ENCODE data around the gene TMEM258.

Gene TMEM258

DNA sequence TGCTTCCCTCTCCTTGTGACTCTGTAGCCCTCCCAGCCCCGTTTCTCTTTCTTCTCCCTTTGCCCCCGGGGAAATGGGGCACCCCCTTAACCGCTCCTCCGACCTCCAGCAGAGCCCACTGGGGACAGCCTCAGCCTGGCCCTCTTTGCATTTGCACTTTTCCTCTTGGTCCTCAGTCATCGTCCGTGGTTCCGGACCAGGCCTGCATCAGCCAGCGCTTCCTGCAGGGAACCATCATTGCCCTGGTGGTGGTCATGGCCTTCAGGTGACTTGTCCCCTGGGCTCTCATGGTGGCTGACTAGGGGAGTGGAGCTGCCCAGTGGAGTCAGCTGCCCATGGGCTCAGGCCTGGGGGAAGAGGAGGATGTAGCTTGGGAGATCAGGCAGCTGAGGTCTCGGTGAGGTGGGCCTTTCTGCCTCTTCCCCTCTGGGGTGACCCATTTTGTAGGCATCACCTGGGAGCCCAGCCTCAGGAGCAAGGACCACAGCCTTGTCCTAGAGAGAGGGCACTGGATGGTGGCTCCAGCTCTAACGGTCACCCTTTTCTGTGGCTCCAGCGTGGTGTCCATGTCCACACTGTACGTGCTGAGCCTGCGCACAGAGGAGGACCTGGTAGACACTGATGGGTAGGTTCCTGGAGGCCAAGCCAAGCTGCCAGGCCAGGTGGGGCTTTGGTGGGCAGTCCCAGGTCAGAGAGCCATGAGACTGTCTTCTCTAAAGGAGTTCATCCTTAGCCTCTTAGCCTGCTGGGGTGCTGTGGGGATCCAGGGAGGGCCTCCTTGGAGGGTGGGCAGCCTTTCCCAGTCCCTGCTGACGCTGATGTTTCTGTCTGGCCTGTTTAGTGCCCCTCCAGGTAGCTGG lies 12.5 kb downstream of the TMEM258 start:
- WGBS (ENCODE audit: extremely low coverage, insufficient coverage, low lambda C conversion rate), result no CpG with 5 or more reads among the region's 14 CpGs

GRCh38 chr11:61778920-61779650 lies 13.3 kb downstream of the TMEM258 start:
- Histone ChIP-seq H3K27ac (ENCODE audit: low read depth, low read length) (no peak overlapping the region), H3K9ac (ENCODE audit: low read length) (no peak overlapping the region), H2BK120ac (ENCODE audit: low read depth, low read length) (no peak overlapping the region), H4K8ac (ENCODE audit: low read depth, low read length) (no peak overlapping the region), H2BK5ac (ENCODE audit: low read length) (no peak overlapping the region), H3K4ac (ENCODE audit: low read depth, low read length) (no peak overlapping the region), H3K79me2 (ENCODE audit: control insufficient read depth, insufficient read depth, low read length) (no peaks in the 10 kb centered on the region), H2BK15ac (replicated peaks; ENCODE audit: low read depth) (no peak overlapping the region), H4K5ac (ENCODE audit: low read length) (no peak overlapping the region), H3K79me1 (ENCODE audit: low read length) (no peaks in the 10 kb centered on the region), H3K27me3 (ENCODE audit: insufficient read depth, low read length, poor library complexity) (no peaks in the 10 kb centered on the region), H3K56ac (ENCODE audit: low read length) (no peak overlapping the region), H3K36me3 (ENCODE audit: control insufficient read depth, insufficient read depth, low read length) (no peaks in the 10 kb centered on the region), H3K18ac (ENCODE audit: low read length) (no peak overlapping the region), H2AK5ac (ENCODE audit: low read length) (no peak overlapping the region), H3K4me1 (ENCODE audit: control insufficient read depth, low read depth, low read length) (no peaks in the 10 kb centered on the region), H3K4me2 (ENCODE audit: low read length) (no peak overlapping the region), H3K23ac (ENCODE audit: low read length) (no peak overlapping the region), H3K4me3 (ENCODE audit: low read length) (no peak overlapping the region)
- no peak for DNase-seq
- WGBS (ENCODE audit: extremely low coverage, insufficient coverage, low lambda C conversion rate), result no CpG with 5 or more reads among the region's 24 CpGs

More for the DNA sequence above, 12.5 kb downstream of the TMEM258 start:
- no peak overlapping the region for H3K23ac ChIP-seq (ENCODE audit: low read length)
- no peaks in the 10 kb centered on the region for H3K79me1 ChIP-seq (ENCODE audit: low read length)
- H3K56ac ChIP-seq (ENCODE audit: low read length), result no peak overlapping the region
- no peaks in the 10 kb centered on the region for H3K36me3 ChIP-seq (ENCODE audit: control insufficient read depth, insufficient read depth, low read length)
- no peak overlapping the region for H3K4me2 ChIP-seq (ENCODE audit: low read length)
- DNase-seq, result no peak
- H3K4me1 ChIP-seq (ENCODE audit: control insufficient read depth, low read depth, low read length), result no peaks in the 10 kb centered on the region
- no peak overlapping the region for H3K4ac ChIP-seq (ENCODE audit: low read depth, low read length)
- no peaks in the 10 kb centered on the region for H3K27me3 ChIP-seq (ENCODE audit: insufficient read depth, low read length, poor library complexity)
- no peak overlapping the region for H3K4me3 ChIP-seq (ENCODE audit: low read length)
- H2BK120ac ChIP-seq (ENCODE audit: low read depth, low read length), result no peak overlapping the region
- no peak overlapping the region for H2BK5ac ChIP-seq (ENCODE audit: low read length)
- no peak overlapping the region for H3K18ac ChIP-seq (ENCODE audit: low read length)
- H4K5ac ChIP-seq (ENCODE audit: low read length), result no peak overlapping the region
- H3K9ac ChIP-seq (ENCODE audit: low read length), result no peak overlapping the region
- no peak overlapping the region for H2AK5ac ChIP-seq (ENCODE audit: low read length)
- no peak overlapping the region for H2BK15ac ChIP-seq (replicated peaks; ENCODE audit: low read depth)
- no peak overlapping the region for H4K8ac ChIP-seq (ENCODE audit: low read depth, low read length)
- H3K79me2 ChIP-seq (ENCODE audit: control insufficient read depth, insufficient read depth, low read length), result no peaks in the 10 kb centered on the region
- no peak overlapping the region for H3K27ac ChIP-seq (ENCODE audit: low read depth, low read length)

GRCh38 chr11:61778357-61778886 lies 14.0 kb downstream of the TMEM258 start:
- H4K8ac ChIP-seq (ENCODE audit: low read depth, low read length), result no peak overlapping the region
- no peaks in the 10 kb centered on the region for H3K79me2 ChIP-seq (ENCODE audit: control insufficient read depth, insufficient read depth, low read length)
- H3K56ac ChIP-seq (ENCODE audit: low read length), result no peak overlapping the region
- no peak overlapping the region for H3K4ac ChIP-seq (ENCODE audit: low read depth, low read length)
- no peak overlapping the region for H2BK5ac ChIP-seq (ENCODE audit: low read length)
- no peak overlapping the region for H3K23ac ChIP-seq (ENCODE audit: low read length)
- no peak overlapping the region for H3K4me3 ChIP-seq (ENCODE audit: low read length)
- DNase-seq, result no peak
- WGBS (ENCODE audit: extremely low coverage, insufficient coverage, low lambda C conversion rate), result no CpG with 5 or more reads among the region's 11 CpGs
- H3K9ac ChIP-seq (ENCODE audit: low read length), result no peak overlapping the region
- H3K4me1 ChIP-seq (ENCODE audit: control insufficient read depth, low read depth, low read length), result no peaks in the 10 kb centered on the region
- H3K79me1 ChIP-seq (ENCODE audit: low read length), result no peaks in the 10 kb centered on the region
- H3K4me2 ChIP-seq (ENCODE audit: low read length), result no peak overlapping the region
- no peak overlapping the region for H3K18ac ChIP-seq (ENCODE audit: low read length)
- H3K36me3 ChIP-seq (ENCODE audit: control insufficient read depth, insufficient read depth, low read length), result no peaks in the 10 kb centered on the region
- no peak overlapping the region for H2BK120ac ChIP-seq (ENCODE audit: low read depth, low read length)
- H2AK5ac ChIP-seq (ENCODE audit: low read length), result no peak overlapping the region
- H4K5ac ChIP-seq (ENCODE audit: low read length), result no peak overlapping the region
- H2BK15ac ChIP-seq (replicated peaks; ENCODE audit: low read depth), result no peak overlapping the region
- no peaks in the 10 kb centered on the region for H3K27me3 ChIP-seq (ENCODE audit: insufficient read depth, low read length, poor library complexity)
- no peak overlapping the region for H3K27ac ChIP-seq (ENCODE audit: low read depth, low read length)

GRCh38 chr11:61777234-61778090 lies 14.9 kb downstream of the TMEM258 start:
- Histone ChIP-seq H3K4me1 (ENCODE audit: control insufficient read depth, low read depth, low read length) (no peaks in the 10 kb centered on the region), H4K5ac (ENCODE audit: low read length) (no peak overlapping the region), H4K8ac (ENCODE audit: low read depth, low read length) (no peak overlapping the region), H2BK15ac (replicated peaks; ENCODE audit: low read depth) (no peak overlapping the region), H3K4me3 (ENCODE audit: low read length) (no peak overlapping the region), H3K27ac (ENCODE audit: low read depth, low read length) (no peak overlapping the region), H2BK120ac (ENCODE audit: low read depth, low read length) (no peak overlapping the region), H3K9ac (ENCODE audit: low read length) (no peak overlapping the region), H3K4me2 (ENCODE audit: low read length) (no peak overlapping the region), H3K56ac (ENCODE audit: low read length) (peak overlapping the region; percentile 49), H3K23ac (ENCODE audit: low read length) (no peak overlapping the region), H2BK5ac (ENCODE audit: low read length) (no peak overlapping the region), H3K79me1 (ENCODE audit: low read length) (no peaks in the 10 kb centered on the region), H3K79me2 (ENCODE audit: control insufficient read depth, insufficient read depth, low read length) (no peaks in the 10 kb centered on the region), H3K36me3 (ENCODE audit: control insufficient read depth, insufficient read depth, low read length) (no peaks in the 10 kb centered on the region), H2AK5ac (ENCODE audit: low read length) (no peak overlapping the region), H3K27me3 (ENCODE audit: insufficient read depth, low read length, poor library complexity) (no peaks in the 10 kb centered on the region), H3K4ac (ENCODE audit: low read depth, low read length) (no peak overlapping the region), H3K18ac (ENCODE audit: low read length) (no peak overlapping the region)
- no CpG with 5 or more reads among the region's 67 CpGs for whole genome bisulfite sequencing (ENCODE audit: extremely low coverage, insufficient coverage, low lambda C conversion rate)
- no peak for DNase-seq

DNA sequence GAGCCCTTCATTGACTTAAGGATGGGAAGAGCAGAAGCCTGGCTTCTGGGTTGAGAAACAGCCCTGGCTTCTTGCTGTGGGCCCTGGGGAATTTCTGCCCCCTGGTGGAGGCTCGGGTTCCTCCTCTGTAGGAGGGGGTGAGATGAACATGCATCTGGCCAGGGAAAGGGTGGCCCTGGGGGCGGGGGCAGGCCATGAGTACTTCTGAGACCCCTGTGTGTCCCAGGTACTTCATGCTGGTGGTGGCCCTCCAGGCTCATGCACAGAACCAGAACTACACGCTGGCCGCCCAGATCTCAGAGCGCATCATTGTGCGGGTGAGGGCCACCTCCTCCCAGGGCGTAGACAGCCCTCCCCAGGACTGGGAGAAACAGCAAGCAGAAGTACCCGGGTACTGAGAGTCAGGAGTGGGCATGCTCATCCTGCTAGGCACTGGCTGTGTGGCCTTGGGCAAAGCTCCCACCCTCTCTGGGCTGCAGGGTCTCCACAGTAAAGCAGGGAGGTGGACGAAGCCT lies 15.8 kb downstream of the TMEM258 start:
- Histone ChIP-seq H2BK120ac (ENCODE audit: low read depth, low read length) (no peak overlapping the region), H3K18ac (ENCODE audit: low read length) (no peak overlapping the region), H3K36me3 (ENCODE audit: control insufficient read depth, insufficient read depth, low read length) (no peaks in the 10 kb centered on the region), H3K4me3 (ENCODE audit: low read length) (no peak overlapping the region), H2AK5ac (ENCODE audit: low read length) (no peak overlapping the region), H4K5ac (ENCODE audit: low read length) (no peak overlapping the region), H3K56ac (ENCODE audit: low read length) (no peak overlapping the region), H3K79me2 (ENCODE audit: control insufficient read depth, insufficient read depth, low read length) (no peaks in the 10 kb centered on the region), H3K27ac (ENCODE audit: low read depth, low read length) (no peak overlapping the region), H3K4ac (ENCODE audit: low read depth, low read length) (no peak overlapping the region), H3K79me1 (ENCODE audit: low read length) (no peaks in the 10 kb centered on the region), H3K9ac (ENCODE audit: low read length) (no peak overlapping the region), H4K8ac (ENCODE audit: low read depth, low read length) (no peak overlapping the region), H3K4me2 (ENCODE audit: low read length) (no peak overlapping the region), H3K27me3 (ENCODE audit: insufficient read depth, low read length, poor library complexity) (no peaks in the 10 kb centered on the region), H3K23ac (ENCODE audit: low read length) (no peak overlapping the region), H2BK5ac (ENCODE audit: low read length) (no peak overlapping the region), H2BK15ac (replicated peaks; ENCODE audit: low read depth) (no peak overlapping the region), H3K4me1 (ENCODE audit: control insufficient read depth, low read depth, low read length) (no peaks in the 10 kb centered on the region)
- peak; percentile 86 for DNase-seq
- no CpG with 5 or more reads among the region's 9 CpGs for WGBS (ENCODE audit: extremely low coverage, insufficient coverage, low lambda C conversion rate)
